Measurements from ENCODE around the gene KRT83.

KRT83 gene

DNA sequence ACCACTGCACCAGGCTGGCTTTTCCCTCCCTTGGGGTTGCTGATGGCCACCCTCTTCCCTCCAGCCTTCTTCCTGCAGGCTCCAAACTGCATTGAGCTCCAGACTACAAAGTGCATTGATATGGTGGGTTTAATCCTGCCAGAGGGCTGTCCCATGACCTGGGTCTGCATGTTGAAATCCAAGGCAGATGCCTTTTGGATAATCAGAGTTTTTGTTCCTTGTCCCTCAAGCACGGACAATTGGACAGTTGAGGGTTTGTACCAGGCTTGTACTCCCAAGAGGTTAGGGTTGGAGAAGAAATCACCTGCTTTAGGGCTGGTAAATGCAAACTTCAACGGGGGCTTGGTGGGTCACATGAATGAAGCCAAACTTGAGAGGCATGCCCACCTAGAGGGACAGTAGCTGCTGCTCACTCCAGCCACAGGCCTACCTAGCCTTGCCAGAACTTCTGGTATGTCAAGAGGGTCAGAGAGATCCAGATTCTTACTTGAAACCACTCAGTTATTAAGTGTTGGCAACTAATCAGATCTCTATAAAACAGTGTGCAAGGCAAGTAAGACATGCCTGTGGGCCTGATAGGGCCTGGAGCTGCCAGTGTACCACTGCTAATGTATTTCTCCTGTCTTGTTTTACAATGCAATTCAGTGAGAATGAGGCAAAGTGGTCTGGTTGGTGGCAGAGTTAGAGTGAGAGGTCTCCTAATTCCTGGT lies 21.7 kb upstream of the KRT83 start:
- Histone ChIP-seq H4K20me1 (ENCODE audit: insufficient read depth, low read length) (no peaks in the 10 kb centered on the region), H2AFZ (ENCODE audit: low read length) (no peak overlapping the region), H3K4me2 (ENCODE audit: low read length) (no peak overlapping the region), H3K27me3 (ENCODE audit: insufficient read depth, low read length) (peaks cover 15% of the 10 kb centered on the region; the same call in 1 of the 2 replicates), H3K9ac (ENCODE audit: low read length) (no peak overlapping the region), H3K9me2 (ENCODE audit: low read depth, low read length) (no peaks in the 10 kb centered on the region), H3K79me2 (ENCODE audit: insufficient read depth, low read length) (no peaks in the 10 kb centered on the region), H3K4me3 (ENCODE audit: low read depth, low read length, poor library complexity, severe bottlenecking) (no peak overlapping the region), H3K36me3 (ENCODE audit: insufficient read depth, low read length) (no peaks in the 10 kb centered on the region), H3F3A (ENCODE audit: insufficient read depth, low read length) (no peaks in the 10 kb centered on the region), H3K27ac (ENCODE audit: low read depth, low read length, poor library complexity, severe bottlenecking) (no peak overlapping the region), H3K4me1 (ENCODE audit: insufficient read depth, low read length, severe bottlenecking) (no peaks in the 10 kb centered on the region), H3K9me3 (ENCODE audit: low read length) (no peaks in the 10 kb centered on the region)
- TF ChIP-seq, protein P1, sequence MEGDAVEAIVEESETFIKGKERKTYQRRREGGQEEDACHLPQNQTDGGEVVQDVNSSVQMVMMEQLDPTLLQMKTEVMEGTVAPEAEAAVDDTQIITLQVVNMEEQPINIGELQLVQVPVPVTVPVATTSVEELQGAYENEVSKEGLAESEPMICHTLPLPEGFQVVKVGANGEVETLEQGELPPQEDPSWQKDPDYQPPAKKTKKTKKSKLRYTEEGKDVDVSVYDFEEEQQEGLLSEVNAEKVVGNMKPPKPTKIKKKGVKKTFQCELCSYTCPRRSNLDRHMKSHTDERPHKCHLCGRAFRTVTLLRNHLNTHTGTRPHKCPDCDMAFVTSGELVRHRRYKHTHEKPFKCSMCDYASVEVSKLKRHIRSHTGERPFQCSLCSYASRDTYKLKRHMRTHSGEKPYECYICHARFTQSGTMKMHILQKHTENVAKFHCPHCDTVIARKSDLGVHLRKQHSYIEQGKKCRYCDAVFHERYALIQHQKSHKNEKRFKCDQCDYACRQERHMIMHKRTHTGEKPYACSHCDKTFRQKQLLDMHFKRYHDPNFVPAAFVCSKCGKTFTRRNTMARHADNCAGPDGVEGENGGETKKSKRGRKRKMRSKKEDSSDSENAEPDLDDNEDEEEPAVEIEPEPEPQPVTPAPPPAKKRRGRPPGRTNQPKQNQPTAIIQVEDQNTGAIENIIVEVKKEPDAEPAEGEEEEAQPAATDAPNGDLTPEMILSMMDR (IDR thresholded peaks at IDR 0.05; ENCODE audit: low read length) = no peak
- no peak for TF ChIP-seq EZH2 (IDR thresholded peaks at IDR 0.05; ENCODE audit: borderline replicate concordance, low read length)

DNA sequence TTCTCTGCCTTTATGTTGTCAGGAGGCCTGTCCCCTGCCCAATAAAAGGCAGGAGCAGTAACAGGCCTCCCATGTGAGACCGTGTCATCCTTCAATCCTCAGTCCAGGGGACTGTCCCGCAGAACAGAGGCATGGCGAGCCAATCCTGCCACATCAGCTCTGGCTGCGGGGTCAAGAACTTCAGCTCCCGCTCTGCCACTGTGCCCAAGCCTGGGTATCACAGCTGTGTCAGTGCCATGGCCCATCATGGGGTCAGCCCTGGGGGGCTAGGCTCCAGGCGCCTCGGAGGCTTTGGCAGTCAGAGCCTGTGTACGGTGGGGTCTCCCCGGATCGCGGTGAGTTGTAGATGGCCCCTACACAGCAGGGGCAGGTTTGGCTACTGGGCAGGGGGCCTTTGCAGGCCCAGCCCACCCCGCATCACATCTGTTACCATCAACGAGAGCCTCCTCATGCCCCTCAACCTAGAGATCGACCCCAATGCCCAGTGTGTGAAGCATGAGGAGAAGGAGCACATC lies 19.9 kb upstream of the KRT83 start:
- no peaks in the 10 kb centered on the region for H4K20me1 ChIP-seq (ENCODE audit: insufficient read depth, low read length)
- H3F3A ChIP-seq (ENCODE audit: insufficient read depth, low read length) = no peaks in the 10 kb centered on the region; the same call in 1 of the 2 replicates
- H3K4me2 ChIP-seq (ENCODE audit: low read length) = no peak overlapping the region
- H3K9ac ChIP-seq (ENCODE audit: low read length) = no peak overlapping the region
- no peak for TF ChIP-seq EZH2 (IDR thresholded peaks at IDR 0.05; ENCODE audit: borderline replicate concordance, low read length)
- TF ChIP-seq, protein P1 (IDR thresholded peaks at IDR 0.05; ENCODE audit: low read length) = no peak
- no peaks in the 10 kb centered on the region for H3K36me3 ChIP-seq (ENCODE audit: insufficient read depth, low read length)
- H3K79me2 ChIP-seq (ENCODE audit: insufficient read depth, low read length) = no peaks in the 10 kb centered on the region
- no peak overlapping the region for H3K4me3 ChIP-seq (ENCODE audit: low read depth, low read length, poor library complexity, severe bottlenecking)
- H3K27ac ChIP-seq (ENCODE audit: low read depth, low read length, poor library complexity, severe bottlenecking) = no peak overlapping the region
- H3K9me2 ChIP-seq (ENCODE audit: low read depth, low read length) = no peaks in the 10 kb centered on the region
- no peaks in the 10 kb centered on the region; the same call in 1 of the 2 replicates for H3K9me3 ChIP-seq (ENCODE audit: low read length)
- no peak overlapping the region for H2AFZ ChIP-seq (ENCODE audit: low read length)
- peaks cover 18% of the 10 kb centered on the region; the same call in 1 of the 2 replicates for H3K27me3 ChIP-seq (ENCODE audit: insufficient read depth, low read length)
- no peaks in the 10 kb centered on the region for H3K4me1 ChIP-seq (ENCODE audit: insufficient read depth, low read length, severe bottlenecking)

DNA sequence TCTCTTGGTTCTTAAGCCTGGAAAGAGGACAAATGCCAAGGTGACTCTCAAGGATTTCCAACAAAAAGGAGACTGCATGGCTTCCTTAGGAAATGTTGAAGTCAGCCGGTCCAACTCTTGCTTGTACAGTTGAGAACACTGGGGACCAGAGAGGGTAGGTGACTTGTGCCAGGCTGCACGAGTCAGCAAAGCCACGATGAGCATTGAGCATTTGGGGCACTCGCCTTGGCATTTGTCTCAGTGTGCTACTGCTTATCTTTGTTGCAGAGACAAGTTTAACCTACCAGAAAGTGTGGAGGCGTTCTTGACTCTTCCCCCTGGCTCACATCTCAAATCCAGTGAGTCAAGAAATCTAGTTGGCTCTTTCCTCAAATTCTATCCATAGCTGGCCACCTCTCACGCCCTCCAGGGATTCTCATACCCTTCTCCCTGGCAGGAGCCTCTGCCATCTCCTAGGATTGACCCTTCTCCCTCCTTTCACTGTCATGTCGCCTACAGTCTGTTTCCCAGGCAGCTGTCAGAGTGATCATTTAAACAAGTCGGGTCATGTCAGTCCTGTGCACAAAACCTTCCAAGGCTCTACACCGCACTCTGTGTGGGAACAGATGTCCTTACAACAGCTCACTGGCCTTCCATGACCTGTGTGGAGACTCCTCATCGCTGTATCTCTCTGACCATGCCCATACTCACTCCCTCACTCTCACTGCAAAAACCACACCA lies 17.2 kb upstream of the KRT83 start:
- H3F3A ChIP-seq (ENCODE audit: insufficient read depth, low read length) = no peaks in the 10 kb centered on the region; the same call in 1 of the 2 replicates
- no peak overlapping the region for H3K4me3 ChIP-seq (ENCODE audit: low read depth, low read length, poor library complexity, severe bottlenecking)
- H3K9me2 ChIP-seq (ENCODE audit: low read depth, low read length) = no peaks in the 10 kb centered on the region
- H3K79me2 ChIP-seq (ENCODE audit: insufficient read depth, low read length) = no peaks in the 10 kb centered on the region
- no peak for TF ChIP-seq EZH2 (IDR thresholded peaks at IDR 0.05; ENCODE audit: borderline replicate concordance, low read length)
- TF ChIP-seq, protein P1 (IDR thresholded peaks at IDR 0.05; ENCODE audit: low read length) = no peak
- H4K20me1 ChIP-seq (ENCODE audit: insufficient read depth, low read length) = no peaks in the 10 kb centered on the region
- H3K4me2 ChIP-seq (ENCODE audit: low read length) = no peak overlapping the region
- H3K9me3 ChIP-seq (ENCODE audit: low read length) = no peaks in the 10 kb centered on the region; the same call in 1 of the 2 replicates
- no peak overlapping the region for H2AFZ ChIP-seq (ENCODE audit: low read length)
- no peaks in the 10 kb centered on the region for H3K36me3 ChIP-seq (ENCODE audit: insufficient read depth, low read length)
- H3K4me1 ChIP-seq (ENCODE audit: insufficient read depth, low read length, severe bottlenecking) = no peaks in the 10 kb centered on the region
- peaks cover 18% of the 10 kb centered on the region; the same call in 1 of the 2 replicates for H3K27me3 ChIP-seq (ENCODE audit: insufficient read depth, low read length)
- H3K9ac ChIP-seq (ENCODE audit: low read length) = no peak overlapping the region
- no peak overlapping the region for H3K27ac ChIP-seq (ENCODE audit: low read depth, low read length, poor library complexity, severe bottlenecking)
